Activated naive CD8-positive, alpha-beta T cell (primary cell): ENCODE results near the gene TIMP1.

Experiments
- H3K27ac Mint-ChIP-seq: one replicate; pipeline ENCODE4 v1.8.0; 2021; ENCODE audit warnings: mixed read lengths
- H3K27me3 Mint-ChIP-seq: one replicate; pipeline ENCODE4 v1.8.0; 2021; ENCODE audit warnings: mixed read lengths
- H3K36me3 Mint-ChIP-seq: one replicate; pipeline ENCODE4 v1.8.0; 2021; ENCODE audit warnings: mixed read lengths
- H3K4me1 Mint-ChIP-seq: one replicate; pipeline ENCODE4 v1.8.0; 2021; ENCODE audit warnings: low read depth, mixed read lengths
- H3K4me3 Mint-ChIP-seq: one replicate; pipeline ENCODE4 v1.8.0; 2021; ENCODE audit warnings: mild to moderate bottlenecking, mixed read lengths
- H3K9me3 Mint-ChIP-seq: one replicate; pipeline ENCODE4 v1.8.0; 2021; ENCODE audit warnings: low read depth, mixed read lengths

Gene TIMP1

GRCh38 chrX:47610511-47610910 is 28.3 kb downstream of the TIMP1 start:
- H3K4me1 Mint-ChIP-seq, result peaks cover 5% of the 10 kb centered on the region
- no peak overlapping the region for H3K4me3 Mint-ChIP-seq
- H3K27ac Mint-ChIP-seq, result no peak overlapping the region
- no peaks in the 10 kb centered on the region for H3K9me3 Mint-ChIP-seq
- H3K36me3 Mint-ChIP-seq, result no peaks in the 10 kb centered on the region
- H3K27me3 Mint-ChIP-seq, result no peaks in the 10 kb centered on the region

GRCh38 chrX:47611489-47611888 is 29.3 kb downstream of the TIMP1 start:
- Mint-ChIP-seq H3K4me1 (peaks cover 5% of the 10 kb centered on the region), H3K36me3 (no peaks in the 10 kb centered on the region), H3K27me3 (no peaks in the 10 kb centered on the region), H3K27ac (no peak overlapping the region), H3K9me3 (no peaks in the 10 kb centered on the region), H3K4me3 (no peak overlapping the region)

- Mint-ChIP-seq H3K9me3 (no peaks in the 10 kb centered on the region), H3K4me3 (no peak overlapping the region), H3K36me3 (no peaks in the 10 kb centered on the region), H3K4me1 (peaks cover 5% of the 10 kb centered on the region), H3K27ac (no peak overlapping the region), H3K27me3 (no peaks in the 10 kb centered on the region)
Measured at GRCh38 chrX:47611926-47612325, 29.7 kb downstream of the TIMP1 start.

DNA sequence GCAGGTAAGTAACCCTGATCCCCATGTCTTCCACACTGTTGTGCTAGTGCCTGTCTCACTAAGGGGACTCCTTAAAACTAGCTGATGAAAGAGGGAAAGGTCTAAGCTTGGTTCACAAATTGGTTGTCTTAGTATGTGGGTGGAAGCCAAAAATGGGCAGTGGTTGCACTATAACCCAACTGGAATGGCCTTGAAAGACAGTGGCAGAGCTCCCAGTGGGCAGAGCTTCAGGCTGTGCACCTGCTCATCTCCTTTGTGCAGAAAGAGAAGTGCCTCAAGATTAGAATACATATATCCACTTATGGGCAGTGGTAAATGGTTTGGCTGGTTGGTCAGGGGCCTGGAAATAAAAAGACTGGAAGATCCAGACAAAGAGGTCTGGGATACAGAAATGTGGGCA is 30.2 kb downstream of the TIMP1 start:
- H3K4me1 Mint-ChIP-seq, result peaks cover 5% of the 10 kb centered on the region
- H3K9me3 Mint-ChIP-seq, result no peaks in the 10 kb centered on the region
- no peak overlapping the region for H3K27ac Mint-ChIP-seq
- no peaks in the 10 kb centered on the region for H3K36me3 Mint-ChIP-seq
- no peaks in the 10 kb centered on the region for H3K27me3 Mint-ChIP-seq
- no peak overlapping the region for H3K4me3 Mint-ChIP-seq

DNA sequence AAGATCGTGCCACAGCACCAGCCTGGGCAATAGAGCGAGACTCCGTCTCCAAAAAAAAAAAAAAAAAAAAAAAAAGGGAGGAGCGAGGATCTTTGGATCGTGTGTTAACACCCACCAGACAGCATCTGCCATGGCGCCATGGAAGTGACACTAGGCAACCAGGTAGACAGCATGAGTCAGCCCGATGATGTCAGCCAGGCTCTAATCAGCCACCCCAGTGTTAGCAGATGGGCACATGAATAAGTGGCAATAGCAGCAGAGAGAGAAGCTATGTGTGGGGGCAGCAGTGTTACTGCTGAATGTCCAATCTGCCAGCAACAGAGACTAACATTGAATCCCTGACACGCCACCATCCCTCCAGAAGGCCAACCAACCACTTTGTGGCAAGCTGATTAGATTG is 30.8 kb downstream of the TIMP1 start:
- H3K4me3 Mint-ChIP-seq, result no peak overlapping the region
- no peaks in the 10 kb centered on the region for H3K27me3 Mint-ChIP-seq
- no peaks in the 10 kb centered on the region for H3K36me3 Mint-ChIP-seq
- no peaks in the 10 kb centered on the region for H3K9me3 Mint-ChIP-seq
- peaks cover 2% of the 10 kb centered on the region for H3K4me1 Mint-ChIP-seq
- no peak overlapping the region for H3K27ac Mint-ChIP-seq

DNA sequence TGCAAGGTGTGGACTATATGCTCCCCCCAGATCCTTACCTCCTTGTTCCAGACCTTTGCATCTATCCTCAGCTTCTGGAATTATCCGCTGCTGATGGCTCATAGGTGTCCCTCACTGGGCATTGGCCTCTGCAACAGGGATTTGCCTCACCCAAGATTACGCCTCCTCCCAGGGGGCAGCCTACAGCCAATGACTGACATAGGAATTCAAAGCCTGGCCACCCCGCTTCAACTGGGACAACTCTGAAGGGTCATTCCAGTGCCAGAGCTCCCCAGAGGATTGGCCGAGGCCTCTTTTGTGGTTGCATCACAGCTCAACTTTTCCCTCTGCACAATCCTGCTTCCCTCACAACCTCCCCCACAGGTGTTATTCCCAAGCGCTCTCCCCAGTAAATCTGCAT is 32.4 kb downstream of the TIMP1 start:
- Mint-ChIP-seq H3K27ac (no peak overlapping the region), H3K9me3 (no peaks in the 10 kb centered on the region), H3K4me1 (peaks cover 3% of the 10 kb centered on the region), H3K4me3 (no peak overlapping the region), H3K27me3 (no peaks in the 10 kb centered on the region), H3K36me3 (no peaks in the 10 kb centered on the region)

- Mint-ChIP-seq H3K36me3 (no peaks in the 10 kb centered on the region), H3K4me3 (peak overlapping the region; percentile 75), H3K27ac (no peak overlapping the region), H3K4me1 (peaks cover 17% of the 10 kb centered on the region), H3K27me3 (no peaks in the 10 kb centered on the region), H3K9me3 (no peaks in the 10 kb centered on the region)
Measured at GRCh38 chrX:47618923-47619485, 36.8 kb downstream of the TIMP1 start.

GRCh38 chrX:47619486-47620302 is 37.5 kb downstream of the TIMP1 start, which contains the start of gene SYN1:
SYN1 (minus strand) TSS chrX:47619857; CDS start chrX:47619728, 129 bp downstream.
- no peaks in the 10 kb centered on the region for H3K36me3 Mint-ChIP-seq
- peak within 1 kb of the TSS; percentile 75 for H3K4me3 Mint-ChIP-seq
- H3K27ac Mint-ChIP-seq, result no peak within 1 kb of the TSS
- no peaks in the 10 kb centered on the region for H3K9me3 Mint-ChIP-seq
- no peaks in the 10 kb centered on the region for H3K27me3 Mint-ChIP-seq
- peaks cover 17% of the 10 kb centered on the region for H3K4me1 Mint-ChIP-seq

DNA sequence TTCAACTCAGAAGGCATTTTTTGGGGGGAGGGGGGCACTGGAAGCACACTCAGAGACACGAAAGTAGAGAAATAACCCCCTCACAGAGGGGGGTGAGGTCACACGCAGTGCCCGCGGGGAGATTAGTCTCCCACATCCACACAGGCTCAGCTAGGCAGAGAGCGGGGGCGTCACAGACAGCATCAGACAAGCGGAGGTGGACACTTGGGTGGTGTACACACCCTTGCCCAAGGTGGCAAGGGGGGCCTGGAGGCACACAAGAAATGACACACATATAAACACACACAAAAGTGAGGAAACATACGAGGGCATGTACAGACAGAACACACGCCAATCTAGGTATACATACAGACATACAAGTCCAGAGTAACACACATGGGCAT is 38.1 kb downstream of the TIMP1 start:
- Mint-ChIP-seq H3K4me3 (peak overlapping the region; percentile 51), H3K4me1 (peaks cover 17% of the 10 kb centered on the region), H3K27me3 (no peaks in the 10 kb centered on the region), H3K36me3 (no peaks in the 10 kb centered on the region), H3K27ac (no peak overlapping the region), H3K9me3 (no peaks in the 10 kb centered on the region)

GRCh38 chrX:47621851-47622250 is 39.6 kb downstream of the TIMP1 start:
- H3K4me1 Mint-ChIP-seq, result peaks cover 17% of the 10 kb centered on the region
- no peaks in the 10 kb centered on the region for H3K9me3 Mint-ChIP-seq
- H3K4me3 Mint-ChIP-seq, result no peak overlapping the region
- H3K27ac Mint-ChIP-seq, result no peak overlapping the region
- no peaks in the 10 kb centered on the region for H3K36me3 Mint-ChIP-seq
- no peaks in the 10 kb centered on the region for H3K27me3 Mint-ChIP-seq

DNA sequence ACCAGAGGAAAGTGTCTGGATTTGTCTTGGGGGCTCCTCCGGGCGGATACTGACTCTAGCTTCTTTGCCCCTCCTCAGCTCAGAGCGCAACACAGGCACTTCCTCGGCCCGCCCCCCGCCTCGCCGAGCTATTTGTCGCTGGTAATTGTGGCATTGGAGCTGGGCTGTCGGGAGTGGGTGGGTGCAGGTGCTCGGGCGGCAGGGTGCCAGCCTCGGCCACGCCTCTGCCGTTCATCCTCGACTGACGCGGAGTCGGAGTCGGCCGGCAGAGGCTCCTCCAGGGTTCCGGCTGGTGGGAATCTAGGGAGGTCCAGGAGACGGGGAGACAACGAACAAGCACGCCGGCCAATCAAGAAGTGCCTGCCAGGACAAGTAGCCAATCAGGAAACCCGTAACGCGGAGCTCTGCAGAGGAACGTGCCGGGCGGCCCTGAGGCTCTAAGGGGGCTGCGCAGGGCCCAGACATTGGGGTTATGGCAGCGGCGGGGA is 41.3 kb downstream of the TIMP1 start:
- H3K9me3 Mint-ChIP-seq, result no peaks in the 10 kb centered on the region
- H3K4me1 Mint-ChIP-seq, result peaks cover 21% of the 10 kb centered on the region
- no peaks in the 10 kb centered on the region for H3K36me3 Mint-ChIP-seq
- no peaks in the 10 kb centered on the region for H3K27me3 Mint-ChIP-seq
- peak overlapping the region; percentile 34 for H3K27ac Mint-ChIP-seq
- H3K4me3 Mint-ChIP-seq, result peak overlapping the region; percentile 81

DNA sequence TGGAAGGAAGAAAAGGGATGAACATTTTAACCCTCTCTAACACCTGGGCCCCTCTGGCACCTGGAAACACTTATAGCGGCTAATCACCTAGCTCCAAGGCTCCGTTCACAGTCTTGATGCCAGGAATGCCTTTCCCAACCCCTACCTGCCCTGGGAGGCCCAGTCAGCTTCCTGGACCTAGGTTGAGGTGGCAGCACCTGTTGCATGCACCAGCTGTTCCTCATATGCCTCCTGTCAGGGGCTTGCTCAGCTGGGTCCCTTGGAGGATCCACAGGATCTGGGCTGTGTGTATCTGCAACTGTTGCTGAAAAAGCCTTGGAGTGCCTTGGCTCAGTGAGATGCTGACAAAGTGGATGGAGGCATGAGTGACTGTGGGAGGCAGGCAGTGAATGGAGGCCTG is 43.1 kb downstream of the TIMP1 start:
- Mint-ChIP-seq H3K4me3 (no peak overlapping the region), H3K4me1 (peaks cover 29% of the 10 kb centered on the region), H3K27ac (no peak overlapping the region), H3K9me3 (no peaks in the 10 kb centered on the region), H3K36me3 (no peaks in the 10 kb centered on the region), H3K27me3 (no peaks in the 10 kb centered on the region)

GRCh38 chrX:47628982-47629381 is 46.7 kb downstream of the TIMP1 start:
- Mint-ChIP-seq H3K4me1 (peaks cover 19% of the 10 kb centered on the region), H3K27me3 (no peaks in the 10 kb centered on the region), H3K9me3 (no peaks in the 10 kb centered on the region), H3K27ac (peak overlapping the region; percentile 50), H3K36me3 (no peaks in the 10 kb centered on the region), H3K4me3 (peak overlapping the region; percentile 80)

- no peaks in the 10 kb centered on the region for H3K9me3 Mint-ChIP-seq
- peak within 1 kb of the TSS; percentile 80 for H3K4me3 Mint-ChIP-seq
- H3K36me3 Mint-ChIP-seq, result no peaks in the 10 kb centered on the region
- peaks cover 19% of the 10 kb centered on the region for H3K4me1 Mint-ChIP-seq
- no peaks in the 10 kb centered on the region for H3K27me3 Mint-ChIP-seq
- H3K27ac Mint-ChIP-seq, result peak within 1 kb of the TSS; percentile 51
Measured at GRCh38 chrX:47629419-47630200, 47.4 kb downstream of the TIMP1 start, which contains the start of gene CFP. CFP (minus strand) TSS chrX:47629930; CDS start chrX:47629844, 86 bp downstream.

DNA sequence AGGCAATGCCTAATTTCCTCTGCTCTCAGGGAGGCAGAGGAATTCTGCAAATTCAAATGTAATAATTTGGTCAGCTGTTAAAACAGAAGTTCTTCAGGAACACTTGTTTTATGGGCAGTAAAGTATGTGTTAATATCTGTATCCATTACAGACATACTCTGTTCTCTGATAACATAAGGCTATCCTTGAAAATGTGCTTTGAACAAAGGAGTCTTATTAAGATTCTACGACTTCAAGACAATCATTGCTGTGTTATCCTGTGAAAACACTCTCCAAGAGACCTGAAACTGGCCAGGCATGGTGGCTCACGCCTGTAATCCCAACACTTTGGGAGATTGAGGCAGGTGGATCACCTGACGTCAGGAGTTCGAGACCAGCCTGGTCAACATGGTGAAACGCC is 49.4 kb downstream of the TIMP1 start:
- no peak overlapping the region for H3K27ac Mint-ChIP-seq

More for the DNA sequence above, 49.4 kb downstream of the TIMP1 start:
- Mint-ChIP-seq H3K36me3 (no peaks in the 10 kb centered on the region), H3K4me3 (no peak overlapping the region), H3K27me3 (no peaks in the 10 kb centered on the region), H3K4me1 (peaks cover 20% of the 10 kb centered on the region), H3K9me3 (no peaks in the 10 kb centered on the region)
